GM19468 (cell line): ENCODE data around the gene EFHD1.
"Not testable (repeated sequence)": the region's sequence is repeated elsewhere in the genome, so short reads cannot be mapped to it uniquely, and the experiment has no call there.

Source experiments
- ATAC-seq: cut with Tn5 transposase; IDR thresholded peaks from one replicate; pipeline ENCODE4 v1.9.1; 2021; ENCODE audit warnings: mild to moderate bottlenecking, moderate library complexity, moderate number of reproducible peaks; ENCODE audit not compliant: unreplicated experiment; ENCODE audit errors: extremely low read depth

EFHD1 gene

GRCh38 chr2:232613538-232614134, 19.8 kb upstream of the EFHD1 start:
- ATAC-seq, result no peak

- no peak for ATAC-seq
Measured at GRCh38 chr2:232615339-232615738, 18.1 kb upstream of the EFHD1 start.

- no peak for ATAC-seq
Measured at GRCh38 chr2:232621186-232621585, 12.2 kb upstream of the EFHD1 start.

DNA sequence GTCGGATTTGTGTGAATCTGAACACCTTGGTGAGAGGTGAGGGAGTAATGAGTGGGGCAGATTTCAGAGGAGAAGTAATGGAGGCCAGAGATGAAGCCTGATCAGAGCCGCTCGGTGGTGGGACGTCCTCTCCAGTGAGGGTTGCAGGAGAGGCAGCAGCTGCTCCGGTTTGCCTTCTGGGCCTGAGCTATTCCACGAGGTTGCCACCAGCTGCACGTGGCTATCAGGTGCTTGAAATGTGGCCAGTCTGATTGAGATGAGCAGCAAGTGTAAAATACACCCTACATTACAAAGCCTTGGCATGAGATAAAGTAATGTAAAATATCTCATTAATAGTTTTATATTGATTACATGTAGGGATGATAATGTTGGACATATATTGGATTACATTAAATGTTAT, 10.8 kb upstream of the EFHD1 start:
- ATAC-seq, result no peak

DNA sequence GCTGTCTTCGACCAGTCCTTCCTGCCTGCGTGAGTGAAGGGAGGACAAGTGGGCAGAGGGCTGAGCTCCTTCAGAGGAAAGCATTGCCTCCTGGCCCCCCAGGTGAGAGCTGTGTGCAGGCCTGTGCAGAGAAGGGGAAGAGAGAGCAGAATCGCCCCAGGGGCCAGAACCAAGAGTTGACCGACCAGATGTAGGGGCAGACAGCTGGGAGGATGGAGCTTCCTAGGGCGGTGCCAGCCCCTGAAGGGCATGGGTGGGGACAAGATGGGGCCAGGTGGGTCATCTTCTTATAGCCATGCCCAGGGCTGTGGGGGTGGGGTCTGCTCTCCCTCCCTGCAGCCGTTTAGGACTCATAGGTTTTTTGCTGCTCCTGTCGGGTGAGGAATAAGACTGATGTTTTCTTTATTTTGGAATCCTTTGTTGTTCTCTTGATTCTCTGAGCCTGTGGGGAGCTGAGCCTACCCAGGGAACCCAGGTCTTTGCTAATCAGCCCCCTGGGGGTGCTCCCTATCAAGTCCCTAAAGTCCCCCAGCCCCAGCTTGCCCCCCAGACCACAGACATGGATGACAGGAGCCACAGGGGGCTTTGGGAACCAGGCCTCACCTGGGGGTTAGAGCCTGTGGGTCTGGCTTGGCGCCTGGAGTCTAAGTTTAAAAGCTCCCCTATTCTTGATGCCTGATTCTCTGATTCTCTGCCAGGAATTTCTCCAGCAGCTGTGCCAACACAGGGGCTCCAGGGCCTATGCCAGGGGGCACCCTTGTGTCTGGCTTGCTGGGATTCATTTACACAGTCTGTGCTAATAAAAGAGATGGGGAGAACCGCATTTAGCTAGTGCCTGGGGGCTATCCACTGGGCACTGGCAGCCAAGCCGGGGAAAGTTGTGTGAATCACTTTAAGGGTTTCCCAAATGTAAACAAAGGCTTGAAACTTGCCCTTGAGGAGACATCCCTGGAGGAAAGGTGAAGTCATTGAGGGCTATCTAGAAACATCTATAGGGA, 9.3 kb upstream of the EFHD1 start:
- no peak for ATAC-seq

DNA sequence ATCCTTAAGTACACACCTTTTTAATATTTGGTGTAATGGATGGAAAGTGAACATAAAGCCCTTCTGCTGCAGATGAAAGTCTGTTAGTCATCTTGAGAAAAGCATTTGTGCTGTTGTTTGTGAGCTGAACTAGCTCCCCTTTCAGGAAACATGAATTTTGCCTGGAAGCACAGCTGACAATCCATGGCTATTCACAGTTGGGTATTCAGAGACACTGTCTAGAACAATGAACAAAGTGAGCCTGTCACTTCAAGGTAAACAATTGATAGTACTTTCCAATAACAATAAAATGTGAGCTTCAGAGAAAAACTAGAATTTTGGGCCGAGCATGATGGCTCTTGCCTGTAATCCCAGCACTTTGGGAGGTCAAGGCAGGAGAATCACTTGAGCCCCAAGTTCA, 6.8 kb upstream of the EFHD1 start:
- ATAC-seq, result no peak

DNA sequence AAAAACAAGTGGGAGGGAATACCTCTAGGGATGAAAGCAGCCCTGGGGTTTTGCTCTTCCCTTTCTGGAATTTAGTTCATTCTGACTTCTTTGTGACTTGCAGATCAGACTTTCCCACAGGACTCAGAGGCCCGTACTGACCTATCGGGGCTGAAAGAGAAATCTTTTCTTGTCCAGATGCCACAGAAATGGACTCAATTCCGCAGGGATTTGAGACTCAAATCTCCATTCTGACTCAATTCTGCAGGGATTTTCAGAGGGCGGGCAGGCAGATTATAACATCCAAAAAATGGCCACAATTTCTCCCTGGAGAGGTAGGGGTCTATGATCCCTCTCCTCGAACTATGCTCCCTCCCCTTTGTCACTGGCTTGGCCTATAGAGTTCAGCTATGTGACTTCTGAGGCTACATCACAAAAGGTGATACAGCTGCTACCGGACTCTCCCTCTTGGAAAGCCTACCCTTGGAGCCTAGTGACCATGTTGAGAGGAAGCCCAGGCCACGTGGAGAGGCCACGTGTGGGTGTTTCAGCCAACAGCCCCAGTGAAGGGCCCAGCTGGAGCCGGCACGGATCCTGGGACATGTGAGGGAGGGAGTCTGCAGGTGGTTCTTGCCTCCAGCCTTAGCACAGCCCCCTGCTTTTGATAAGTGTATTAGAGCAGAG, 4.8 kb upstream of the EFHD1 start:
- ATAC-seq, result no peak

GRCh38 chr2:232629129-232629475, 4.3 kb upstream of the EFHD1 start:
- ATAC-seq, result no peak

DNA sequence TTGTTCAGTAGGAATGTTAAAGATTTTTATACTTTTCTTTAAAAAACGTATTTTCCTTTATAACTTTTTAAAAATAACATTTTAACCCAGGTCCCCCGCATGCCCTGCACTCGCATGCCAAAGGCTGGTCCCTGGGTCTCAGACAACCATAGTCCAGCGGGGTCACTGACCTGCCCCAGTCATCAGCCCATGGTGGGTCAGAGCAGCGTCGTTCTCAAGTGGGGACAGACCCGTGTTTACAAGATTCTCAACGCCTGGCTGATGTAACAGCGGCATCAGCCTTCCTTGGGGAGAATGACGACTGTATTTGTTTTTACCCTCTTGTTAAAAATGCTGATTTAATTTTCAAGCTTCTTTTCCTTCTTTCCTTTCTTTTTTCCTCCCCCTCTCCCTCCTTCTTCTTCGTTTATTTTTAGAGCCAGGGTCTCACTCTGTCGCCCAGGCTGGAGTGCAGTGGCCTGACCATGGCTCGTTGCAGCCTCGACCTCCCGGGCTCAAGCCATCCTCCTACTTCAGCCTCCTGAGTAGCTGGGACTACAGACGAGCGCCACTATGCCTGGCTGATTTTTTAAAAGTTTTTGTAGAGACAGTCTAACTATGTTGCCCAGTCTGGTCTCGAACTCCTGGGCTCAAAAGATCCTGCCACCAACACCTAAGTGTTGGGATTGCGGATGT, 1.0 kb upstream of the EFHD1 start:
- no peak for ATAC-seq

- no peak for ATAC-seq
Measured at GRCh38 chr2:232632904-232633412, 446 bp upstream of the EFHD1 start.

- ATAC-seq, result no peak
Measured at GRCh38 chr2:232634206-232635150, 1.1 kb downstream of the EFHD1 start.

DNA sequence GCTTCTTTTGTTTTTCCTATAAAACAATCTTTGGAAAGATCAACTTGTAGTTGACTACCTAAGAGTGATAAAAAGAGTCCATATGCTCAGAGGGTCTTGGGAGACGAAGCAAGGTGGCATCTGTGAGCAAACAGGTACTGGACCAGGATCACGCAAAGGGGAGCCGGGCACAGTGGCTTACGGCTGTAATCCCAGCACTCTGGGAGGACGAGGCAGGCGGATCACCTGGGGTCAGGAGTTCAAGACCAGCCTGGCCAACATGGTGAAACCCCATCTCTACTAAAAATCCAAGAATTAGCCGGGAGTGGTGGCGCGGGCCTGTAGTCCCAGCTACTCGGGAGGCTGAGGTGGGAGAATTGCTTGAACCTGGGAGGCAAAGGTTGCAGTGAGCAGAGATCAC, 2.0 kb downstream of the EFHD1 start:
- not testable (repeated sequence) for ATAC-seq

GRCh38 chr2:232635820-232636219, 2.4 kb downstream of the EFHD1 start:
- ATAC-seq, result no peak

- no peak for ATAC-seq
Measured at GRCh38 chr2:232636788-232637420, 3.5 kb downstream of the EFHD1 start.

DNA sequence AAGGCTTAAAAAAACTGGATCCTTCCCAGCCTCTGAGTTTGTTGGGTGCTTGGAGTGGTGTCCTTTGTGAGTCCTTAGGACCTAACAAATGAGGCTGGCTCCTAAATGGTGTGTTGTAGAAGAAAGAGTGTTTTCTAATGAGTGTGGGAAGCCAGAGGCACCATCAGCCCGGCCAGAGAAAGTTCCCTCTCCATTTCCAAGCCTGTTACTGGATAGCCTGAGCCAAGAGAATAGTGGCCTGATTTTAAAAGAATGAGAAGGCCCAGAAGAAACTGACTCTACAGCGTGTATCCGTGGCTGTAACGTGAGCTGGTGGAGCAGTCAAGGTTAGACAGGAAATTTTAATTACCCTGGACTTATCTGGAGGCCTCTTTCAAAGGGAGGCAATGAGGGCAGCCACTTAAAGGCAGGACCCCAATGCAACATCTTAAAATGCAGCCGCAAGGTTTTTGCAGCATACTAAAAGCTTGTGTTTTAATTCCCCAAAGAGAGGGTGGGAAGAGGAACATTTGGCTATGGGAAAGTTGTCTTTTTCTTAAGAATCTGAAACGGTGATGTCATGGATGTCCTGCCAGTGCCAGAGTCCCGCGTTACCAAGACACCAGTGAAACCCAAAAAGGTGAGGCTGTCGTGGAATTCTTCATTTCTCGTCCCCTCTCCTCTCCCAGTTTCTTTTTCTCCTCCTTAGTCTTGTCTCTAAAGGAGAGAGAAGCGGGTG, 4.6 kb downstream of the EFHD1 start:
- no peak for ATAC-seq

GRCh38 chr2:232641153-232641848, 7.9 kb downstream of the EFHD1 start:
- no peak for ATAC-seq

- ATAC-seq, result no peak
Measured at GRCh38 chr2:232643147-232643425, 9.7 kb downstream of the EFHD1 start.

GRCh38 chr2:232643813-232644347, 10.5 kb downstream of the EFHD1 start:
- ATAC-seq, result no peak
